Nephron progenitor cell (in vitro differentiated cells): Measurements from ENCODE around the gene MORN5.

ENCODE experiments used
- DNase-seq: peaks from one replicate; pipeline ENCODE4 v3.0.0; 2021
- H3K27ac Mint-ChIP-seq: 2 replicates; pipeline ENCODE4 v1.8.0; 2021; ENCODE audit warnings: mild to moderate bottlenecking, moderate library complexity, mixed read lengths
- H3K27me3 Mint-ChIP-seq: 2 replicates; pipeline ENCODE4 v1.8.0; 2021; ENCODE audit warnings: mild to moderate bottlenecking, low read depth, mixed read lengths; ENCODE audit not compliant: poor library complexity
- H3K36me3 Mint-ChIP-seq: 2 replicates; pipeline ENCODE4 v1.8.0; 2021; ENCODE audit warnings: low read depth, mixed read lengths
- H3K4me1 Mint-ChIP-seq: 2 replicates; pipeline ENCODE4 v1.8.0; 2021; ENCODE audit warnings: mixed read lengths
- H3K4me3 Mint-ChIP-seq: 2 replicates; pipeline ENCODE4 v1.8.0; 2021; ENCODE audit warnings: mild to moderate bottlenecking, moderate library complexity, mixed read lengths
- H3K9me3 Mint-ChIP-seq: 2 replicates; pipeline ENCODE4 v1.8.0; 2021; ENCODE audit warnings: mild to moderate bottlenecking, moderate library complexity, mixed read lengths
- CTCF ChIP-seq: fragments of 200-600 bp; sonication (generic); IDR thresholded peaks from 2 replicates; pipeline ENCODE4 v1.5.0; 2021; ENCODE audit warnings: antibody characterized with exemption

The MORN5 gene

GRCh38 chr9:122126331-122127261, 33.1 kb upstream of the MORN5 start:
- Mint-ChIP-seq H3K4me3 (peak overlapping the region; percentile 78), H3K27me3 (peaks cover 86% of the 10 kb centered on the region), H3K9me3 (no peaks in the 10 kb centered on the region), H3K36me3 (no peaks in the 10 kb centered on the region), H3K4me1 (peaks cover 22% of the 10 kb centered on the region), H3K27ac (no peak overlapping the region)
- TF ChIP-seq CTCF = no peak
- DNase-seq = peak; percentile 27

GRCh38 chr9:122127396-122127798, 32.3 kb upstream of the MORN5 start:
- H3K27ac Mint-ChIP-seq = no peak overlapping the region
- TF ChIP-seq CTCF = no peak
- H3K4me1 Mint-ChIP-seq = peaks cover 29% of the 10 kb centered on the region
- H3K36me3 Mint-ChIP-seq = no peaks in the 10 kb centered on the region
- H3K4me3 Mint-ChIP-seq = no peak overlapping the region
- H3K9me3 Mint-ChIP-seq = no peaks in the 10 kb centered on the region
- DNase-seq = no peak
- peaks cover 89% of the 10 kb centered on the region for H3K27me3 Mint-ChIP-seq

- Mint-ChIP-seq H3K4me3 (no peak overlapping the region), H3K9me3 (no peaks in the 10 kb centered on the region), H3K4me1 (peaks cover 29% of the 10 kb centered on the region), H3K36me3 (no peaks in the 10 kb centered on the region), H3K27me3 (peaks cover 87% of the 10 kb centered on the region), H3K27ac (no peak overlapping the region)
- no peak for TF ChIP-seq CTCF
- no peak for DNase-seq
Measured at GRCh38 chr9:122128007-122128968, 31.4 kb upstream of the MORN5 start.

- Mint-ChIP-seq H3K27me3 (peaks cover 86% of the 10 kb centered on the region), H3K36me3 (no peaks in the 10 kb centered on the region), H3K4me1 (peaks cover 29% of the 10 kb centered on the region), H3K27ac (no peak overlapping the region), H3K9me3 (no peaks in the 10 kb centered on the region), H3K4me3 (no peak overlapping the region)
- no peak for TF ChIP-seq CTCF
- DNase-seq = no peak
Measured at GRCh38 chr9:122128969-122129343, 30.8 kb upstream of the MORN5 start.

GRCh38 chr9:122129969-122130368, 29.7 kb upstream of the MORN5 start:
- Mint-ChIP-seq H3K36me3 (no peaks in the 10 kb centered on the region), H3K27me3 (peaks cover 85% of the 10 kb centered on the region), H3K4me1 (peaks cover 29% of the 10 kb centered on the region), H3K4me3 (no peak overlapping the region), H3K9me3 (no peaks in the 10 kb centered on the region), H3K27ac (no peak overlapping the region)
- DNase-seq = no peak
- no peak for TF ChIP-seq CTCF
